K562 (cell line): ENCODE data around the gene TBC1D10A. TPM values are rescaled to one million over a fixed set of nuclear protein-coding genes. Genes with fewer than 3 reads are reported as not detected.

Experiments used
- ATAC-seq: fragments of 200-7000 bp; cut with Tn5 transposase; 3 replicates; pipeline ENCODE4 v1.9.1; 2020; ENCODE audit warnings: moderate library complexity
- BruUV-seq: library from RNA; stranded (reverse); fragments of 400-500 nt; replicated peaks from 2 replicates; lab custom pipeline; 2021; lab: Mats Ljungman, UMichigan
- CTCF ChIA-PET: fragments of 300-600 bp; formaldehyde crosslinking; extraction: SDS; loops from one replicate; lab custom pipeline; 2021; ENCODE audit warnings: low intra/inter-chr PET ratio; lab: Yijun Ruan, JAX
- POLR2A ChIA-PET: fragments of 300-600, 350-650 bp; sonication (Branson Sonifier 250); formaldehyde crosslinking; extraction: SDS; loops from one replicate; lab custom pipeline; 2021; ENCODE audit warnings: antibody characterized with exemption, inconsistent platforms; lab: Yijun Ruan, JAX
- DNase-seq, 4 experiments: peaks; one replicate each; pipeline versions ENCODE4 v3.0.0 to v3.0.0-alpha.2; 2011 to 2018; ENCODE audit warnings: low spot score in 3 of 4, mixed read lengths in 3 of 4; ENCODE audit errors: extremely low read depth in 1 of 4
- FAIRE-seq: peaks from 2 replicates; lab custom pipeline; 2011; peaks lifted over from hg19 to GRCh38; lab: Jason Lieb, UNC
- H2AFZ ChIP-seq: 2 replicates; pipeline ENCODE4 v1.6.0; 2011; ENCODE audit warnings: low read depth, low read length, control low read depth, inconsistent platforms
- H3K27ac ChIP-seq: fragments of 200-600 bp; 3 replicates; pipeline ENCODE4 v1.8.0; 2011; ENCODE audit warnings: low read depth, mild to moderate bottlenecking, control low read depth, inconsistent platforms, low read length, moderate library complexity, mixed read lengths; ENCODE audit errors: extremely low read depth
- H3K27me3 ChIP-seq, 2 experiments: fragments of 300-600 bp in 1 of 2; 2 replicates in 1 of 2; 3 replicates in 1 of 2; pipeline versions ENCODE4 v1.6.0 to v1.8.0; 2011; ENCODE audit warnings: inconsistent platforms in 2 of 2, low read length in 2 of 2, mild to moderate bottlenecking in 1 of 2, mixed read lengths in 1 of 2, moderate library complexity in 1 of 2; ENCODE audit not compliant: control insufficient read depth in 2 of 2, insufficient read depth in 2 of 2
- H3K36me3 ChIP-seq: fragments of 300-600 bp; 3 replicates; pipeline ENCODE4 v1.8.0; 2011; ENCODE audit warnings: mild to moderate bottlenecking, low read length, inconsistent platforms; ENCODE audit not compliant: control insufficient read depth, insufficient read depth
- H3K4me1 ChIP-seq, 2 experiments: fragments of 200-600 bp in 1 of 2; replicated peaks in 1 of 2; 2 replicates in 1 of 2; 3 replicates in 1 of 2; pipeline versions ENCODE4 v1.5.1 to v1.8.0; 2011; ENCODE audit warnings: inconsistent platforms in 2 of 2, low read length in 2 of 2, mild to moderate bottlenecking in 1 of 2, mixed read lengths in 1 of 2, moderate library complexity in 1 of 2; ENCODE audit not compliant: control insufficient read depth in 2 of 2, insufficient read depth in 2 of 2
- H3K4me2 ChIP-seq: 2 replicates; pipeline ENCODE4 v1.6.1; 2011; ENCODE audit warnings: low read length, control low read depth, inconsistent platforms, mixed read lengths; ENCODE audit not compliant: insufficient read depth
- H3K4me3 ChIP-seq: fragments of 200-600 bp; sonication (generic), shearing (Covaris generic); 2 replicates; pipeline ENCODE4 v1.5.1; 2016; ENCODE audit warnings: control low read depth, inconsistent platforms
- H3K79me2 ChIP-seq: fragments of 200-600 bp; 3 replicates; pipeline ENCODE4 v1.8.0; 2011; ENCODE audit warnings: low read length, inconsistent platforms; ENCODE audit not compliant: control insufficient read depth, insufficient read depth
- H3K9ac ChIP-seq, 2 experiments: 2 replicates each; pipeline versions ENCODE4 v1.6.0 to v1.6.1; 2011; ENCODE audit warnings: low read depth in 2 of 2, low read length in 2 of 2, control low read depth in 1 of 2, inconsistent platforms in 1 of 2, mild to moderate bottlenecking in 1 of 2, mixed read lengths in 1 of 2; ENCODE audit not compliant: insufficient read depth in 1 of 2
- H3K9me1 ChIP-seq: one replicate; pipeline ENCODE4 v1.6.0; 2011; ENCODE audit warnings: inconsistent platforms, mild to moderate bottlenecking, low read length, moderate library complexity; ENCODE audit not compliant: control insufficient read depth, insufficient read depth
- H3K9me3 ChIP-seq: replicated peaks from 2 replicates; pipeline ENCODE4 v1.5.1; 2011; ENCODE audit warnings: low read depth, low read length, inconsistent platforms; ENCODE audit not compliant: control insufficient read depth, insufficient read depth
- H4K20me1 ChIP-seq: replicated peaks from 2 replicates; pipeline ENCODE4 v1.6.1; 2011; ENCODE audit warnings: low read length, inconsistent platforms, mixed read lengths; ENCODE audit not compliant: control insufficient read depth, insufficient read depth
- BCL6 ChIP-seq: fragments of 250-450 bp; sonication (Bioruptor Pico); IDR thresholded peaks from 2 replicates; pipeline ENCODE4 v1.4.0; 2020
- FOSL1 ChIP-seq: fragments of 200-800 bp; sonication (Bioruptor generic); conservative IDR thresholded peaks from 2 replicates; pipeline ENCODE4 v1.6.1; 2016; ENCODE audit warnings: missing genetic modification characterization, missing compliant biosample characterization
- FUS ChIP-seq: fragments of 200-400 bp; formaldehyde crosslinking; optimal IDR thresholded peaks from 2 replicates; pipeline ENCODE3; 2017; ENCODE audit warnings: low read depth, low read length
- TAF15 ChIP-seq: fragments of 200-400 bp; formaldehyde crosslinking; IDR thresholded peaks from 2 replicates; pipeline ENCODE4 v1.6.1; 2017; ENCODE audit warnings: mild to moderate bottlenecking, low read depth, low read length, moderate library complexity
- TARDBP ChIP-seq: fragments of 450-650 bp; IDR thresholded peaks from 2 replicates; pipeline ENCODE4 v1.6.1; 2016
- XRCC5 ChIP-seq: fragments of 200-400 bp; formaldehyde crosslinking; IDR thresholded peaks from 2 replicates; pipeline ENCODE4 v1.6.1; 2017; ENCODE audit warnings: low read depth, mild to moderate bottlenecking, low read length
- ZNF224 ChIP-seq: sonication (generic); formaldehyde crosslinking; IDR thresholded peaks from 2 replicates; pipeline ENCODE4 v1.8.0; 2022; ENCODE audit warnings: mild to moderate bottlenecking, missing genetic modification reagents
- ZNF23 ChIP-seq: fragments of 250-450 bp; sonication (Bioruptor Pico); IDR thresholded peaks from 2 replicates; pipeline ENCODE4 v1.4.0; 2020; ENCODE audit warnings: mild to moderate bottlenecking
- ZNF232 ChIP-seq: sonication (generic); formaldehyde crosslinking; IDR thresholded peaks from 2 replicates; pipeline ENCODE4 v1.8.0; 2022; ENCODE audit warnings: mild to moderate bottlenecking, missing genetic modification reagents
- WGBS: fragments of 100-300 bp; shearing (Covaris generic); methylation state at CpG from one replicate; pipeline ENCODE4 v1.1.6; 2016; ENCODE audit warnings: low coverage, mixed read lengths; ENCODE audit not compliant: insufficient coverage; ENCODE audit errors: missing lambda C conversion rate; 5-methylcytosine and 5-hydroxymethylcytosine counted together
- in situ Hi-C: fragments of 300-500 bp; cut with MboI; formaldehyde crosslinking; loops from 4 replicates; pipeline ENCODE4 v1.15.0; 2018; ENCODE audit warnings: inconsistent platforms, mixed read lengths
- intact Hi-C: fragments of 100-400 bp; cut with micrococcal nuclease; formaldehyde crosslinking; loops from 2 replicates; pipeline ENCODE4 v1.14.2; 2022
- polyA plus RNA-seq, 8 experiments: library from polyadenylated mRNA; depleted of rRNA in 4 of 8; stranded (reverse) in 5 of 8; unstranded in 3 of 8; fragments of >200 nt; fragmentation: Nextera tagmentation in 2 of 8; fragmentation: Illumina TruSeq in 1 of 8; extraction: Ambion mirVana in 2 of 8; extraction: Trizol in 1 of 8; gene quantifications; 2 replicates each; pipeline versions ENCODE4 v1.2.1 to v1.2.3, GENCODE V29; 2011 to 2014; ENCODE audit warnings: inconsistent platforms in 1 of 8, missing spikeins in 1 of 8
- total RNA-seq, 7 experiments: library from RNA; depleted of rRNA in 6 of 7; stranded (reverse); fragments of >200 nt in 6 of 7; fragmentation: Illumina TruSeq in 2 of 7; extraction: Trizol in 2 of 7; gene quantifications; 2 replicates each; pipeline versions ENCODE4 v1.2.1 to v1.2.3, GENCODE V29; 2011 to 2021; ENCODE audit warnings: low replicate concordance in 1 of 7
- TF ChIP-seq, protein P1 (sequence below): fragments of 450-650 bp; IDR thresholded peaks from 2 replicates; pipeline ENCODE4 v1.6.1; 2016; ENCODE audit warnings: mild to moderate bottlenecking, moderate library complexity
- TF ChIP-seq, protein P2 (sequence below): fragments of 450-650 bp; formaldehyde crosslinking; IDR thresholded peaks from 2 replicates; pipeline ENCODE4 v1.4.0; 2022; ENCODE audit warnings: mild to moderate bottlenecking, moderate library complexity

The TBC1D10A gene
- total and polyA plus RNA-seq, 9 of the 15 experiments (the other 6 are each of a cell fraction or from before 2014, with no cell fraction given) = 0.13 to 10.4 (median 4.6) TPM

DNA sequence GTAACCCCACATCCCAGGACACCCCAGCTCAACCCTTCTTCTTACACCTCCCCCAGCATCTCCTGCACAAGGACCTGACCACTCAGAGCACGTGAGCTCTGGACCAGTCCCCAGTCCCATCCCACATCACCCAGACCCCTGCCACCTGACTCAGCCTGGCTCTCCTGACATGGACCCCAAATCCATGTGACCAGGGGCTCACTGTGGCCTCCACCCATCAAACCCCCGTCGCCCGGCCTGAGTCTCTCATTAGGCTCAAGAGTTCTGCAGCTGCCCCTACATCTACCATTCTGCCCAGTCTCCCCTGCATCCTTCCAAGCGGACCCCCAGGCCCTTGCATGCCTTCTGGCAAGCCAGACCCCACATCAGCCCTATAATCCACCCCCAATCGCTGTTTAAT lies 78.3 kb downstream of the TBC1D10A start:
- no peaks in the 10 kb centered on the region for H3K9me3 ChIP-seq
- peaks cover 0 to 35% of the 10 kb centered on the region in 2 experiments; a peak in 2 of 5 replicates for H3K27me3 ChIP-seq
- WGBS = 0% methylated on average over 4 of the region's 6 CpGs
- H3K4me1 ChIP-seq = peaks cover 0 to 36% of the 10 kb centered on the region in 2 experiments; a peak in 2 of 5 replicates
- H2AFZ ChIP-seq = no peak overlapping the region
- no peak overlapping the region for H3K4me2 ChIP-seq
- in situ Hi-C loops (no loop called here), intact Hi-C loops (no loop called here)
- no peak overlapping the region for H3K4me3 ChIP-seq
- H4K20me1 ChIP-seq = no peaks in the 10 kb centered on the region
- H3K36me3 ChIP-seq = no peaks in the 10 kb centered on the region
- H3K27ac ChIP-seq = no peak overlapping the region
- no peaks in the 10 kb centered on the region for H3K79me2 ChIP-seq
- POLR2A ChIA-PET = no interaction called here
- no peaks in the 10 kb centered on the region for H3K9me1 ChIP-seq
- no peak for FAIRE-seq
- ATAC-seq = no peak
- CTCF ChIA-PET = no interaction called here
- no peak overlapping the region for H3K9ac ChIP-seq
- no TSS peak for BruUV-seq
- no peak for DNase-seq
- TF ChIP-seq ZNF23 (CRISPR knock-in tag) = no peak
- no peak for TF ChIP-seq TARDBP
- TF ChIP-seq XRCC5 = no peak
- TF ChIP-seq, protein P1, sequence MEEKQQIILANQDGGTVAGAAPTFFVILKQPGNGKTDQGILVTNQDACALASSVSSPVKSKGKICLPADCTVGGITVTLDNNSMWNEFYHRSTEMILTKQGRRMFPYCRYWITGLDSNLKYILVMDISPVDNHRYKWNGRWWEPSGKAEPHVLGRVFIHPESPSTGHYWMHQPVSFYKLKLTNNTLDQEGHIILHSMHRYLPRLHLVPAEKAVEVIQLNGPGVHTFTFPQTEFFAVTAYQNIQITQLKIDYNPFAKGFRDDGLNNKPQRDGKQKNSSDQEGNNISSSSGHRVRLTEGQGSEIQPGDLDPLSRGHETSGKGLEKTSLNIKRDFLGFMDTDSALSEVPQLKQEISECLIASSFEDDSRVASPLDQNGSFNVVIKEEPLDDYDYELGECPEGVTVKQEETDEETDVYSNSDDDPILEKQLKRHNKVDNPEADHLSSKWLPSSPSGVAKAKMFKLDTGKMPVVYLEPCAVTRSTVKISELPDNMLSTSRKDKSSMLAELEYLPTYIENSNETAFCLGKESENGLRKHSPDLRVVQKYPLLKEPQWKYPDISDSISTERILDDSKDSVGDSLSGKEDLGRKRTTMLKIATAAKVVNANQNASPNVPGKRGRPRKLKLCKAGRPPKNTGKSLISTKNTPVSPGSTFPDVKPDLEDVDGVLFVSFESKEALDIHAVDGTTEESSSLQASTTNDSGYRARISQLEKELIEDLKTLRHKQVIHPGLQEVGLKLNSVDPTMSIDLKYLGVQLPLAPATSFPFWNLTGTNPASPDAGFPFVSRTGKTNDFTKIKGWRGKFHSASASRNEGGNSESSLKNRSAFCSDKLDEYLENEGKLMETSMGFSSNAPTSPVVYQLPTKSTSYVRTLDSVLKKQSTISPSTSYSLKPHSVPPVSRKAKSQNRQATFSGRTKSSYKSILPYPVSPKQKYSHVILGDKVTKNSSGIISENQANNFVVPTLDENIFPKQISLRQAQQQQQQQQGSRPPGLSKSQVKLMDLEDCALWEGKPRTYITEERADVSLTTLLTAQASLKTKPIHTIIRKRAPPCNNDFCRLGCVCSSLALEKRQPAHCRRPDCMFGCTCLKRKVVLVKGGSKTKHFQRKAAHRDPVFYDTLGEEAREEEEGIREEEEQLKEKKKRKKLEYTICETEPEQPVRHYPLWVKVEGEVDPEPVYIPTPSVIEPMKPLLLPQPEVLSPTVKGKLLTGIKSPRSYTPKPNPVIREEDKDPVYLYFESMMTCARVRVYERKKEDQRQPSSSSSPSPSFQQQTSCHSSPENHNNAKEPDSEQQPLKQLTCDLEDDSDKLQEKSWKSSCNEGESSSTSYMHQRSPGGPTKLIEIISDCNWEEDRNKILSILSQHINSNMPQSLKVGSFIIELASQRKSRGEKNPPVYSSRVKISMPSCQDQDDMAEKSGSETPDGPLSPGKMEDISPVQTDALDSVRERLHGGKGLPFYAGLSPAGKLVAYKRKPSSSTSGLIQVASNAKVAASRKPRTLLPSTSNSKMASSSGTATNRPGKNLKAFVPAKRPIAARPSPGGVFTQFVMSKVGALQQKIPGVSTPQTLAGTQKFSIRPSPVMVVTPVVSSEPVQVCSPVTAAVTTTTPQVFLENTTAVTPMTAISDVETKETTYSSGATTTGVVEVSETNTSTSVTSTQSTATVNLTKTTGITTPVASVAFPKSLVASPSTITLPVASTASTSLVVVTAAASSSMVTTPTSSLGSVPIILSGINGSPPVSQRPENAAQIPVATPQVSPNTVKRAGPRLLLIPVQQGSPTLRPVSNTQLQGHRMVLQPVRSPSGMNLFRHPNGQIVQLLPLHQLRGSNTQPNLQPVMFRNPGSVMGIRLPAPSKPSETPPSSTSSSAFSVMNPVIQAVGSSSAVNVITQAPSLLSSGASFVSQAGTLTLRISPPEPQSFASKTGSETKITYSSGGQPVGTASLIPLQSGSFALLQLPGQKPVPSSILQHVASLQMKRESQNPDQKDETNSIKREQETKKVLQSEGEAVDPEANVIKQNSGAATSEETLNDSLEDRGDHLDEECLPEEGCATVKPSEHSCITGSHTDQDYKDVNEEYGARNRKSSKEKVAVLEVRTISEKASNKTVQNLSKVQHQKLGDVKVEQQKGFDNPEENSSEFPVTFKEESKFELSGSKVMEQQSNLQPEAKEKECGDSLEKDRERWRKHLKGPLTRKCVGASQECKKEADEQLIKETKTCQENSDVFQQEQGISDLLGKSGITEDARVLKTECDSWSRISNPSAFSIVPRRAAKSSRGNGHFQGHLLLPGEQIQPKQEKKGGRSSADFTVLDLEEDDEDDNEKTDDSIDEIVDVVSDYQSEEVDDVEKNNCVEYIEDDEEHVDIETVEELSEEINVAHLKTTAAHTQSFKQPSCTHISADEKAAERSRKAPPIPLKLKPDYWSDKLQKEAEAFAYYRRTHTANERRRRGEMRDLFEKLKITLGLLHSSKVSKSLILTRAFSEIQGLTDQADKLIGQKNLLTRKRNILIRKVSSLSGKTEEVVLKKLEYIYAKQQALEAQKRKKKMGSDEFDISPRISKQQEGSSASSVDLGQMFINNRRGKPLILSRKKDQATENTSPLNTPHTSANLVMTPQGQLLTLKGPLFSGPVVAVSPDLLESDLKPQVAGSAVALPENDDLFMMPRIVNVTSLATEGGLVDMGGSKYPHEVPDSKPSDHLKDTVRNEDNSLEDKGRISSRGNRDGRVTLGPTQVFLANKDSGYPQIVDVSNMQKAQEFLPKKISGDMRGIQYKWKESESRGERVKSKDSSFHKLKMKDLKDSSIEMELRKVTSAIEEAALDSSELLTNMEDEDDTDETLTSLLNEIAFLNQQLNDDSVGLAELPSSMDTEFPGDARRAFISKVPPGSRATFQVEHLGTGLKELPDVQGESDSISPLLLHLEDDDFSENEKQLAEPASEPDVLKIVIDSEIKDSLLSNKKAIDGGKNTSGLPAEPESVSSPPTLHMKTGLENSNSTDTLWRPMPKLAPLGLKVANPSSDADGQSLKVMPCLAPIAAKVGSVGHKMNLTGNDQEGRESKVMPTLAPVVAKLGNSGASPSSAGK = no peak
- TF ChIP-seq, protein P2, sequence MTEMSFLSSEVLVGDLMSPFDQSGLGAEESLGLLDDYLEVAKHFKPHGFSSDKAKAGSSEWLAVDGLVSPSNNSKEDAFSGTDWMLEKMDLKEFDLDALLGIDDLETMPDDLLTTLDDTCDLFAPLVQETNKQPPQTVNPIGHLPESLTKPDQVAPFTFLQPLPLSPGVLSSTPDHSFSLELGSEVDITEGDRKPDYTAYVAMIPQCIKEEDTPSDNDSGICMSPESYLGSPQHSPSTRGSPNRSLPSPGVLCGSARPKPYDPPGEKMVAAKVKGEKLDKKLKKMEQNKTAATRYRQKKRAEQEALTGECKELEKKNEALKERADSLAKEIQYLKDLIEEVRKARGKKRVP = no peak
- no peak for TF ChIP-seq TAF15
- no peak for TF ChIP-seq FUS
- no peak for TF ChIP-seq BCL6 (CRISPR knock-in tag)
- TF ChIP-seq FOSL1 (tag) = no peak
- TF ChIP-seq ZNF232 = no peak
- no peak for TF ChIP-seq ZNF224 (CRISPR knock-in tag)
